GM06990 (cell line): ENCODE data around the gene PSME3.

Experiments
- DNase-seq: peaks from one replicate; pipeline ENCODE4 v3.0.0-alpha.2; 2011; ENCODE audit not compliant: insufficient read length; ENCODE audit errors: extremely low read depth
- H3K27me3 ChIP-seq: replicated peaks from 2 replicates; pipeline ENCODE4 v1.6.0; 2011; ENCODE audit warnings: low read length; ENCODE audit not compliant: control insufficient read depth, insufficient read depth
- H3K36me3 ChIP-seq: 2 replicates; pipeline ENCODE4 v1.5.1; 2011; ENCODE audit warnings: low read length; ENCODE audit not compliant: control insufficient read depth, insufficient read depth
- H3K4me3 ChIP-seq: replicated peaks from 2 replicates; pipeline ENCODE4 v1.5.1; 2011; ENCODE audit warnings: low read depth, mild to moderate bottlenecking, control low read depth, low read length
- CTCF ChIP-seq: IDR thresholded peaks from 2 replicates; pipeline ENCODE4 v1.5.1; 2011; ENCODE audit warnings: low read length, control low read depth, mild to moderate bottlenecking, inconsistent platforms; ENCODE audit not compliant: insufficient read depth, poor library complexity, severe bottlenecking

Gene PSME3

GRCh38 chr17:42819939-42820535 lies 13.2 kb upstream of the PSME3 start:
- Histone ChIP-seq H3K36me3 (peaks cover 19% of the 10 kb centered on the region), H3K27me3 (no peaks in the 10 kb centered on the region), H3K4me3 (no peak overlapping the region)
- TF ChIP-seq CTCF = peak; percentile 85
- no peak for DNase-seq

DNA sequence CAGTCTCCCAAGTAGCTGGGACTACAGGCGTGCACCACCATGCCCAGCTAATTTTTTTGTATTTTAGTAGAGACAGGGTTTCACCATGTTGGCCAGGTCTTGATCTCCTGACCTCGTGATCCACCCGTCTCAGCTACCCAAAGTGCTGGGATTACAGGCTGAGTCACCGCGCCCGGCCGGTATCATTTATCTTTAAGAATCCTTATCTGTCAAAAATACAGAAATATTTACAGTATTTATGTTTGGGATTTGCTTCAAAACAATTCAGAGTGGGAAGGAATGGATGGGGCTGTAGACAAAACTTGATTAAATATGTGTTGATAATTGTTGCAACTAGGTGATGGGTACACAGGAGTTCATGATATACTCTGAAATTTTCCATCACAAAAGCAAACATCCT lies 12.0 kb upstream of the PSME3 start:
- DNase-seq = no peak
- no peak for TF ChIP-seq CTCF
- no peak overlapping the region for H3K4me3 ChIP-seq
- no peaks in the 10 kb centered on the region for H3K27me3 ChIP-seq
- peaks cover 14% of the 10 kb centered on the region for H3K36me3 ChIP-seq

- DNase-seq = no peak
- no peaks in the 10 kb centered on the region for H3K36me3 ChIP-seq
- no peak for TF ChIP-seq CTCF
- no peaks in the 10 kb centered on the region for H3K27me3 ChIP-seq
- H3K4me3 ChIP-seq = no peak overlapping the region
Measured at GRCh38 chr17:42827472-42827871, 5.7 kb upstream of the PSME3 start.

GRCh38 chr17:42830971-42831370 lies 2.2 kb upstream of the PSME3 start:
- H3K4me3 ChIP-seq = no peak overlapping the region
- no peaks in the 10 kb centered on the region for H3K27me3 ChIP-seq
- no peak for TF ChIP-seq CTCF
- H3K36me3 ChIP-seq = peaks cover 6% of the 10 kb centered on the region
- DNase-seq = no peak

GRCh38 chr17:42832213-42832933 lies 824 bp upstream of the PSME3 start:
- no peak for DNase-seq
- TF ChIP-seq CTCF = no peak

More at GRCh38 chr17:42832213-42832933, 824 bp upstream of the PSME3 start:
- peaks cover 10% of the 10 kb centered on the region for H3K36me3 ChIP-seq
- peak overlapping the region; percentile 99 for H3K4me3 ChIP-seq
- no peaks in the 10 kb centered on the region for H3K27me3 ChIP-seq
